HepG2 (cell line): ENCODE data around the gene C10orf143. TPM values are rescaled to one million over a fixed set of nuclear protein-coding genes. Genes with fewer than 3 reads are reported as not detected.

Experiments
- RCOR2 ChIP-seq: IDR thresholded peaks from 2 replicates; pipeline ENCODE4 v1.6.1; 2016; ENCODE audit warnings: missing biosample characterization, missing genetic modification reagents
- SNAPC2 ChIP-seq: sonication (generic); formaldehyde crosslinking; IDR thresholded peaks from 2 replicates; pipeline ENCODE4 v1.8.1; 2022; ENCODE audit warnings: mild to moderate bottlenecking, missing genetic modification reagents
- ZBTB43 ChIP-seq: sonication (generic); formaldehyde crosslinking; conservative IDR thresholded peaks from 2 replicates; pipeline ENCODE4 v1.4.0; 2020; ENCODE audit warnings: missing genetic modification reagents
- ZFP1 ChIP-seq: IDR thresholded peaks from 2 replicates; pipeline ENCODE4 v1.6.1; 2016
- ZNF260 ChIP-seq: sonication (generic); formaldehyde crosslinking; IDR thresholded peaks from 2 replicates; pipeline ENCODE4 v1.4.0; 2020; ENCODE audit warnings: missing genetic modification reagents, low read depth, mild to moderate bottlenecking, borderline replicate concordance
- ZNF296 ChIP-seq: sonication (generic); formaldehyde crosslinking; conservative IDR thresholded peaks from 2 replicates; pipeline ENCODE4 v1.5.0; 2020; ENCODE audit warnings: mild to moderate bottlenecking, missing genetic modification reagents
- ZNF678 ChIP-seq: sonication (generic); formaldehyde crosslinking; IDR thresholded peaks from 2 replicates; pipeline ENCODE4 v1.4.0; 2020; ENCODE audit warnings: mild to moderate bottlenecking, missing genetic modification reagents
- ZNF713 ChIP-seq: sonication (generic); formaldehyde crosslinking; IDR thresholded peaks from 2 replicates; pipeline ENCODE4 v1.4.0; 2020; ENCODE audit warnings: mild to moderate bottlenecking, missing genetic modification reagents
- polyA plus RNA-seq, 8 experiments: library from polyadenylated mRNA; depleted of rRNA in 3 of 8; stranded (reverse) in 7 of 8; unstranded in 1 of 8; fragments of >200 nt; fragmentation: Illumina TruSeq in 4 of 8; extraction: Trizol in 4 of 8; gene quantifications; 2 replicates each; pipeline versions ENCODE4 v1.2.1 to v1.2.3, GENCODE V29; 2011 to 2016; ENCODE audit warnings: low read depth in 4 of 8, missing spikeins in 1 of 8, mixed read lengths in 1 of 8; ENCODE audit not compliant: insufficient read depth in 1 of 8
- total RNA-seq, 5 experiments: library from RNA; depleted of rRNA; stranded (reverse); fragments of >200 nt; fragmentation: Illumina TruSeq; extraction: Trizol; gene quantifications; 2 replicates each; pipeline ENCODE4 v1.2.3, GENCODE V29; 2016; ENCODE audit warnings: low read depth in 1 of 5
- TF ChIP-seq, protein P1 (sequence below): sonication (generic); formaldehyde crosslinking; IDR thresholded peaks from 2 replicates; pipeline ENCODE4 v1.5.0; 2020; ENCODE audit warnings: mild to moderate bottlenecking, missing genetic modification reagents, moderate library complexity
- TF ChIP-seq, protein P2 (sequence below): sonication (generic); formaldehyde crosslinking; IDR thresholded peaks from 2 replicates; pipeline ENCODE4 v1.4.0; 2020; ENCODE audit warnings: missing genetic modification reagents, mild to moderate bottlenecking, borderline replicate concordance
- TF ChIP-seq, protein P3 (sequence below): sonication (generic); formaldehyde crosslinking; IDR thresholded peaks from 2 replicates; pipeline ENCODE4 v1.4.0; 2020; ENCODE audit warnings: mild to moderate bottlenecking, missing genetic modification reagents
- TF ChIP-seq, protein P4 (sequence below): fragments of 450-650 bp; IDR thresholded peaks from 2 replicates; pipeline ENCODE4 v1.6.1; 2016

Gene C10orf143
- total and polyA plus RNA-seq, 2 of the 13 experiments (the other 11 are each of a cell fraction or from before 2014, with no cell fraction given), result 0.21 to 0.91 TPM

GRCh38 chr10:130025326-130025725, 85.3 kb downstream of the C10orf143 start (continued):
- TF ChIP-seq, protein P1, sequence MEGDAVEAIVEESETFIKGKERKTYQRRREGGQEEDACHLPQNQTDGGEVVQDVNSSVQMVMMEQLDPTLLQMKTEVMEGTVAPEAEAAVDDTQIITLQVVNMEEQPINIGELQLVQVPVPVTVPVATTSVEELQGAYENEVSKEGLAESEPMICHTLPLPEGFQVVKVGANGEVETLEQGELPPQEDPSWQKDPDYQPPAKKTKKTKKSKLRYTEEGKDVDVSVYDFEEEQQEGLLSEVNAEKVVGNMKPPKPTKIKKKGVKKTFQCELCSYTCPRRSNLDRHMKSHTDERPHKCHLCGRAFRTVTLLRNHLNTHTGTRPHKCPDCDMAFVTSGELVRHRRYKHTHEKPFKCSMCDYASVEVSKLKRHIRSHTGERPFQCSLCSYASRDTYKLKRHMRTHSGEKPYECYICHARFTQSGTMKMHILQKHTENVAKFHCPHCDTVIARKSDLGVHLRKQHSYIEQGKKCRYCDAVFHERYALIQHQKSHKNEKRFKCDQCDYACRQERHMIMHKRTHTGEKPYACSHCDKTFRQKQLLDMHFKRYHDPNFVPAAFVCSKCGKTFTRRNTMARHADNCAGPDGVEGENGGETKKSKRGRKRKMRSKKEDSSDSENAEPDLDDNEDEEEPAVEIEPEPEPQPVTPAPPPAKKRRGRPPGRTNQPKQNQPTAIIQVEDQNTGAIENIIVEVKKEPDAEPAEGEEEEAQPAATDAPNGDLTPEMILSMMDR (CRISPR knock-in tag), result no peak
- TF ChIP-seq ZNF678 (CRISPR knock-in tag) (no peak), ZFP1 (CRISPR knock-in tag) (no peak), RCOR2 (CRISPR knock-in tag) (no peak), SNAPC2 (CRISPR knock-in tag) (no peak), ZNF296 (CRISPR knock-in tag) (no peak), ZNF260 (CRISPR knock-in tag) (no peak), ZBTB43 (CRISPR knock-in tag) (no peak), ZNF713 (CRISPR knock-in tag) (no peak)
- TF ChIP-seq, protein P2, sequence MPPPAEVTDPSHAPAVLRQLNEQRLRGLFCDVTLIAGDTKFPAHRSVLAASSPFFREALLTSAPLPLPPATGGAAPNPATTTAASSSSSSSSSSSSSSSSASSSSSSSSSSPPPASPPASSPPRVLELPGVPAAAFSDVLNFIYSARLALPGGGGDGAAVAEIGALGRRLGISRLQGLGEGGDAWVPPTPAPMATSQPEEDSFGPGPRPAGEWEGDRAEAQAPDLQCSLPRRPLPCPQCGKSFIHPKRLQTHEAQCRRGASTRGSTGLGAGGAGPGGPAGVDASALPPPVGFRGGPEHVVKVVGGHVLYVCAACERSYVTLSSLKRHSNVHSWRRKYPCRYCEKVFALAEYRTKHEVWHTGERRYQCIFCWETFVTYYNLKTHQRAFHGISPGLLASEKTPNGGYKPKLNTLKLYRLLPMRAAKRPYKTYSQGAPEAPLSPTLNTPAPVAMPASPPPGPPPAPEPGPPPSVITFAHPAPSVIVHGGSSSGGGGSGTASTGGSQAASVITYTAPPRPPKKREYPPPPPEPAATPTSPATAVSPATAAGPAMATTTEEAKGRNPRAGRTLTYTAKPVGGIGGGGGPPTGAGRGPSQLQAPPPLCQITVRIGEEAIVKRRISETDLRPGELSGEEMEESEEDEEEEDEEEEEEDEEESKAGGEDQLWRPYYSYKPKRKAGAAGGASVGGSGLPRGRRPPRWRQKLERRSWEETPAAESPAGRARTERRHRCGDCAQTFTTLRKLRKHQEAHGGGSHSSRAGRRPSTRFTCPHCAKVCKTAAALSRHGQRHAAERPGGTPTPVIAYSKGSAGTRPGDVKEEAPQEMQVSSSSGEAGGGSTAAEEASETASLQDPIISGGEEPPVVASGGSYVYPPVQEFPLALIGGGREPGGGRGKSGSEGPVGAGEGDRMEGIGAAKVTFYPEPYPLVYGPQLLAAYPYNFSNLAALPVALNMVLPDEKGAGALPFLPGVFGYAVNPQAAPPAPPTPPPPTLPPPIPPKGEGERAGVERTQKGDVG (CRISPR knock-in tag), result no peak
- TF ChIP-seq, protein P3, sequence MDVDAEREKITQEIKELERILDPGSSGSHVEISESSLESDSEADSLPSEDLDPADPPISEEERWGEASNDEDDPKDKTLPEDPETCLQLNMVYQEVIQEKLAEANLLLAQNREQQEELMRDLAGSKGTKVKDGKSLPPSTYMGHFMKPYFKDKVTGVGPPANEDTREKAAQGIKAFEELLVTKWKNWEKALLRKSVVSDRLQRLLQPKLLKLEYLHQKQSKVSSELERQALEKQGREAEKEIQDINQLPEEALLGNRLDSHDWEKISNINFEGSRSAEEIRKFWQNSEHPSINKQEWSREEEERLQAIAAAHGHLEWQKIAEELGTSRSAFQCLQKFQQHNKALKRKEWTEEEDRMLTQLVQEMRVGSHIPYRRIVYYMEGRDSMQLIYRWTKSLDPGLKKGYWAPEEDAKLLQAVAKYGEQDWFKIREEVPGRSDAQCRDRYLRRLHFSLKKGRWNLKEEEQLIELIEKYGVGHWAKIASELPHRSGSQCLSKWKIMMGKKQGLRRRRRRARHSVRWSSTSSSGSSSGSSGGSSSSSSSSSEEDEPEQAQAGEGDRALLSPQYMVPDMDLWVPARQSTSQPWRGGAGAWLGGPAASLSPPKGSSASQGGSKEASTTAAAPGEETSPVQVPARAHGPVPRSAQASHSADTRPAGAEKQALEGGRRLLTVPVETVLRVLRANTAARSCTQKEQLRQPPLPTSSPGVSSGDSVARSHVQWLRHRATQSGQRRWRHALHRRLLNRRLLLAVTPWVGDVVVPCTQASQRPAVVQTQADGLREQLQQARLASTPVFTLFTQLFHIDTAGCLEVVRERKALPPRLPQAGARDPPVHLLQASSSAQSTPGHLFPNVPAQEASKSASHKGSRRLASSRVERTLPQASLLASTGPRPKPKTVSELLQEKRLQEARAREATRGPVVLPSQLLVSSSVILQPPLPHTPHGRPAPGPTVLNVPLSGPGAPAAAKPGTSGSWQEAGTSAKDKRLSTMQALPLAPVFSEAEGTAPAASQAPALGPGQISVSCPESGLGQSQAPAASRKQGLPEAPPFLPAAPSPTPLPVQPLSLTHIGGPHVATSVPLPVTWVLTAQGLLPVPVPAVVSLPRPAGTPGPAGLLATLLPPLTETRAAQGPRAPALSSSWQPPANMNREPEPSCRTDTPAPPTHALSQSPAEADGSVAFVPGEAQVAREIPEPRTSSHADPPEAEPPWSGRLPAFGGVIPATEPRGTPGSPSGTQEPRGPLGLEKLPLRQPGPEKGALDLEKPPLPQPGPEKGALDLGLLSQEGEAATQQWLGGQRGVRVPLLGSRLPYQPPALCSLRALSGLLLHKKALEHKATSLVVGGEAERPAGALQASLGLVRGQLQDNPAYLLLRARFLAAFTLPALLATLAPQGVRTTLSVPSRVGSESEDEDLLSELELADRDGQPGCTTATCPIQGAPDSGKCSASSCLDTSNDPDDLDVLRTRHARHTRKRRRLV, result no peak
- TF ChIP-seq, protein P4, sequence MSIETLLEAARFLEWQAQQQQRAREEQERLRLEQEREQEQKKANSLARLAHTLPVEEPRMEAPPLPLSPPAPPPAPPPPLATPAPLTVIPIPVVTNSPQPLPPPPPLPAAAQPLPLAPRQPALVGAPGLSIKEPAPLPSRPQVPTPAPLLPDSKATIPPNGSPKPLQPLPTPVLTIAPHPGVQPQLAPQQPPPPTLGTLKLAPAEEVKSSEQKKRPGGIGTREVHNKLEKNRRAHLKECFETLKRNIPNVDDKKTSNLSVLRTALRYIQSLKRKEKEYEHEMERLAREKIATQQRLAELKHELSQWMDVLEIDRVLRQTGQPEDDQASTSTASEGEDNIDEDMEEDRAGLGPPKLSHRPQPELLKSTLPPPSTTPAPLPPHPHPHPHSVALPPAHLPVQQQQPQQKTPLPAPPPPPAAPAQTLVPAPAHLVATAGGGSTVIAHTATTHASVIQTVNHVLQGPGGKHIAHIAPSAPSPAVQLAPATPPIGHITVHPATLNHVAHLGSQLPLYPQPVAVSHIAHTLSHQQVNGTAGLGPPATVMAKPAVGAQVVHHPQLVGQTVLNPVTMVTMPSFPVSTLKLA, result no peak
- TF ChIP-seq, all 625 proteins: peak for 0
